IPS-11a (cell line): Measurements from ENCODE around the gene MYMK.

Source experiments
- H3K4me3 ChIP-seq: one replicate; pipeline ENCODE4 v1.5.1; 2013; ENCODE audit warnings: low read depth, low read length, control low read depth

MYMK gene

GRCh38 chr9:133519693-133520092 lies 5.1 kb downstream of the MYMK start:
- H3K4me3 ChIP-seq, result no peak overlapping the region

DNA sequence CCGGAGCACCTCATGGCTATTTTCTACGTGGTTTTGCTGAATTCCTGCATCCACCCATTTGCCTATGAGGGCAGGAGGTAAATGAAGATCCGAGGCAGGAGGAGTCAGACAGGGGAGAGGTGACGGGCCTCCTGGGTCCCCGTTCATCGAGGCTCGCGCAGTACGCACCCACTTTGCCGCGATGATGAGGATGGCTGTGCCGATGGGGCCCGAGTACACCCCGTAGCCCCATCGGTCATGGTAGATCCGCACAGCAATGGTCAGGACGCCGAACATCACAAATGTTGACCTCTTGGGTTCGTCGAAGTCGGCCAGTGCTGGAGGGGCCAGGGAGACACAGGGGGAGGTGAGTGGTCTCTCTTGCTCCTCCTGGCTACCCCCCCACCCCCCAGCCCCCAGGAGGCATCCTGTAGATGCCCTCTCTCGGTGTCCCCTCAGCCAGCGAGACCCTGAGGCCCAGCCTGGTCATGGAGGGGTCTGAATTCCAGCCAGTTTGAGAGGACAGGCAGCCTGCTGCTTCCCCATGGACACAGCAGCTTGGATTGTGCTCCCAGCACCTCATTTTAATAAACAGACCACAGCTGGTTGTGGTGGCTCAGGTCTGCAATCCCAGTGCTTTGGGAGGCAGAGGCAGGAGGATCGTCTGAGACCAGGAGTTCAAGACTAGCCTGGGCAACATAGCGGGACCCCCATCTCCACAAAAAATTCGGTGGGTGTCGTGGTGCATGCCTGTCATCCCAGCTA lies 5.9 kb downstream of the MYMK start:
- H3K4me3 ChIP-seq, result no peak overlapping the region

DNA sequence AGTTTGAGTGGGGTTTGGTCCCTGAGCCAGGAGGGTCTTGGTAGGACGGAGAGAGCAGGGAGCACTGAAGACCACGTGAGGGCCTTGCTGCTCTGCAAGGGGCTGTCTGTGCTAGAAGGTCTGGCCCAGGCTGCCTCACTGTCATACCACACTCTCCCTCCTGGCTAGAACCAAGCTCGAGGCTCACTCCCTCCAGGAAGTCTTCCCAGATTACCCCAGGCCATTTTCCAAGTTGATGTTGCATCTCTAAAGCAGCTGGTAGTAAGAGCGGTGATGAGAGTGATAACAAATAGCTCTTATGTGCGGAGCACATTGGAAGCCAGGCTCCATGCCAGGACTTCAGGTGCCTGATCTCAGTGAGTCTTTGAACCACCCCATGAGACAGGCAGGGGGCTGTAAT lies 6.6 kb downstream of the MYMK start:
- no peak overlapping the region for H3K4me3 ChIP-seq

DNA sequence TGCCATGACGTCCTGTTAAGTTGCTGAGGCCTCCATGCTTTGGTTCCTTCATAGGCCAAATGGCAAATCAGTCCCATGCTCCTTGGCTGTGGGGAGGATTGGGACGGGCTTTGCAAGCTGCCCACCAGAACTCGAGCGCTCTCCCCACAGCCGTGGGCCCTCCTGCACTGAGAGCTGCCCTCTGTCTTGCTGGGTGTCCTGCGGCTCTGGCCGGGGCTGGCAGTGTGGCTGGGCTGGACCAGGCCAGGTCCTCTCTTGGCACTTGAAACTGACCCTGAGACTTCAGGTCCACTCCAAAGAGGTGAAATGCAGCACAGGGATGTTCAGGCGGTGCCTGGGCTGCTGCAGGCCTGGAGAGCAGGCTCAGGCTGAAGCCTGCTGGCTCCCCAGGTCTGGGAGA lies 7.0 kb downstream of the MYMK start:
- no peak overlapping the region for H3K4me3 ChIP-seq

DNA sequence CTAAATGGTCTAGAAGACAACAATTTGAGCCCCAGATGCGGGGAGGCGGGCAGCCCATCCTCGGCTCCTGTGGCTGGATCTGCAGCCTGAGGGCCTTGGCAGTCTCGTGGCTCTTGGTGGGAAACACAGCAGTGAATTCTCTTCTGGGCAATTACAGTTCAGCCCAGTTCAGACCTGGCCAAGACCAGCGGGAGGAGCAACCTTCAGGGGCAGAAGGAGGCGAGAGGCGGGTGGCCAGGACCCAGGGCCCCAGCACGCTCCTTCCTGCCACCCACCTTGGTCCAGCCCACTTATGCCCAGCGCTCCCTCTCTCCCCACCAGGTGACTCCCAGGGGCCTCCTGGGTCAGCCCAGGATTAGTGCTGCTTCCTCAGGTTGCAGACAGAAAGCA lies 7.8 kb downstream of the MYMK start:
- H3K4me3 ChIP-seq, result no peak overlapping the region

GRCh38 chr9:133516256-133516960 lies 8.4 kb downstream of the MYMK start:
- H3K4me3 ChIP-seq, result no peak overlapping the region

GRCh38 chr9:133515615-133516255 lies 9.0 kb downstream of the MYMK start:
- H3K4me3 ChIP-seq, result no peak overlapping the region

DNA sequence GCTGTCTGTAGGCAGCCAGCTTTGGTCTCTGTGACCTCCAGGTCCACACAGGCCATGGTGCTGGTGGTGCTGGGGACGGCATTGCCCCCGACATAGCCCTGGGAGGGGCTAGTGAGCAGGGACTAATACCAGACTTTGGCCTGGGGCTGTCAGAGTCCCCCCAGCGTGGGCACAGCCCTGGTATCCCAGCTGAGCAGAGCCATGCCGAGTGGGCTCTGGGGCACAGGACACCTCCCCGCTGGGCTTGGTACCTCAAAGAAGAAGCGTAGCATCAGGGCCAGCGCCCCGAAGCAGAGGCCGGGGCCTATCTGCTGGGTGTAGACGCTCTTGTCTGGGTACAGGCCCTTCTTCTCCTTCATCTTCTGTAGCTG lies 9.5 kb downstream of the MYMK start:
- no peak overlapping the region for H3K4me3 ChIP-seq

GRCh38 chr9:133514460-133515239 lies 10.1 kb downstream of the MYMK start:
- H3K4me3 ChIP-seq, result no peak overlapping the region

DNA sequence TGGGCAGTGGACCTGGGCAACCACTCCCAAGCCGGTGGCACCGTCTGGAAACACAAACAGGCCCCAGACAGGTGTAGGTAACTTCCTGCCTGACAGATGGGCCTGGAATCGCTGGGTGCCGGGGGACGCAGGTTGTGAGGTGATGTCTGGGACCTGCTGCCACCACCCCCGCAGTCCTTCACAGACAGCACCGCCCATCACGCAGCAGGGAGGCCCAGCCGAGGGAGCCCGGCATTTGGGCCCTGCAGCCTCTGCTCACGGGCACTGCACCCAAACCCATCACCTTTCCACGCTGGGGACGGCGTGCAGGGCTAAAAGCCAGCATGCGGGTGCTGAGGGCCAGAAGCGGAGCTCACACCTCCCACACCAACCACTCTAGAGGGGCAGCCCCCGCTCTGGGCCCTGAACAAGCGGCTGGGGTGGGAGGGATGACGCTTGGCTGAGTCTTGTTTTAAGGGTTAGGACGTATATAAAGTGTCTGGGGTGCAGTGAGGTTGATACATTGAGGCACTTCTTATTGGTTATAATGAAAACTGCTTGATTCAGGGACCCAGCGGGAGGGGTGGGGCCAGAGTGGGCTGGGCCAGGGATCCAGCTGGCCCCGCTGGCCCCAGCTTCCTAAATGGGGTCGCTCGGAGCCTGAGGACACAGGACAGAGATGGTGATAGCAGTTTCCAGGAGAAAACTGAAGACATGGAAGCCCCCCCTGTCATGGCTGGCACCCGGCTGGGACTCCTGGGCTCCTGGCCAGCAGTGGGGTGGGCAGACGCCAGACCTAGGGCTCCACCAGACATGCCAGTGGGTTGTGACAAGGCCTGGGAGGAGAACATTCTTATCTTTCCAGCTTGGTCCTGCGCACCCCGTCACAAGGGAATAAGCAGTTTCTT lies 11.3 kb downstream of the MYMK start:
- H3K4me3 ChIP-seq, result no peak overlapping the region

DNA sequence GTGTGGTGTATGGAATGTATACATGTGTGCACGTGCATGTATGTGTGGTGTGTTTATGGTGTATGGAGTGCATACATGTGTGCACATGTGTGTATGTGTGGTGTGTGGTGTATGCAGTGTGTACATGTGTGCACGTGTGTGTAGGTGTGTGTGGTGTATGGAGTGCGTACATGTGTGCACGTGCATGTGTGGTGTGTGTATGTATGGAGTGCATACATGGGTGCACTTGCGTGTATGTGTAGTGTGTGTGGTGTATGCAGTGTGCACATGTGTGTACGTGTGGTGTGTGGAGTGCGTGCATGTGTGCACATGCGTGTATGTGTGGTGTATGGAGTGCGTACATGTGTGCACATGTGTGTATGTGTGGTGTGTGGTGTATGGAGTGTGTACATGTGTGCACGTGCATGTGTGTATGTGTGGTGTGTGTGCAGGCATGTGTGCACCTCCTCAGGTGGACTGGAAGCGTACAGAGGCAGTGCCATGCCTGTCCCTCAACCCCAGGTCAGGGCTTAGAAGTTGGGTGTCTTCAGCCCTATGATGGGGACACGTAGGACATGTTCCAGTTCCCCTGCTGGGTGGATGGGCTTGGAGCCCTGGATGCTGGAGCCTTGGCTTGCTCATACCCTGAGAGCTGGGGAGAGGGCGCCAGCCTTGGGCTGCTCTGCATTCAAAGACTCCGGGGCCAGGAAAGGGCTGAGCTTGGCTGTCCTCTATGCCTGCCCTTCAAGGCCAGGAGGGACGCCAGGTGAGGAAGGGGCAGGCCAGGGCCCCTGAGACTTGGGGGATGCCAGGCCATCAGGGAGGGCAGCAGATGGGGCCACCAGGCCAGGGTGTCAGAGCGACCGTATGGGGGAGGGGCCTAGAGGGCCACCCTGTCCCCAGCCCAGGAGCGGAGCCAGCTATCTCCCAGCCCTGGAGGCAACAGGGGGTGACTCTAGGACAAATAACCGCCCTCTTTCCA lies 12.2 kb downstream of the MYMK start:
- no peak overlapping the region for H3K4me3 ChIP-seq

GRCh38 chr9:133511607-133512006 lies 13.2 kb downstream of the MYMK start:
- no peak overlapping the region for H3K4me3 ChIP-seq

- no peak overlapping the region for H3K4me3 ChIP-seq
Observed at GRCh38 chr9:133510926-133511505, 13.7 kb downstream of the MYMK start.

DNA sequence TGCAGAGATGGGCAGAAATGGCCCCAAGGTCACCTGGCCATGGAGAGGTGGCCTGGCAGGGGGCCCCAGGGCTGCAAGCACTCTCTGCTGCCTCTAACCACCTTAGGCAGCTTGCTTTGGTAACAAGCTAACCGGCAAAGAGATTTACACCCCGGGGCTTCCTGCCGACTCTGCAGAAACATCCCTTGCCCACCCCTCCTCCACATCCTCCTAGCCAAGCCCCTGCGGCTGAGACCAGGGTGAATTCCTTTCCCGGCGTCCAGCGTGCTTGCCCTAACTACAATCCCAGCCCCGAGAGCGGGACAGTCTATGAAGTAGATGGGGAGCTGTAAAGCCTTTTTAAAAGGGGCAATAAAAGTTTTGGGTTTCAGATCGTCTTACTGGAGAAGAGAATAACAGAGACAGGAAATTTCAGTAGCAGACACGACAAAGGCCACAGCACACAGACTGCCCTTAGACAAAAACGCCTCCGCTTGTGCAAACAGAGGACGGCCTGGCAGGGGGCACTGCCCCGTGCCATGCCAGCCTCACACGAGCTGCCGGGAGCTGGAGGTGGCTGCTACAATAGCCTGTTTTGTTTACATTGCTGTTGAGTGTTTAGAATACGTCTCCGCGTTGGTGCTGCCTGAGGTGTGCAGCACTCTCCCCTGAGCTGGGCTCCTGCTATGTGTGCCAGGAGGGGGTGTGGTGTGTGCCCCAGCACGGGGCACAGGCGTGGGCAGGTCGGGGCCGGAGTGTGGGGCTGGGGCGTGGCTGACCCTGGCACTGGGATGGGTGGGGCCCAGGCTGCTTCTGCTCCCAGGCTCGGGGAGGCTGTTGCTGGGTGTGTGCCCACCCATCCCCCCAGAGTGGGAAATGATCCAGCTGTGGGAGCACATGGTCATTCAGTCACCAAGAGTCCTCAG lies 15.3 kb downstream of the MYMK start:
- H3K4me3 ChIP-seq, result no peak overlapping the region

DNA sequence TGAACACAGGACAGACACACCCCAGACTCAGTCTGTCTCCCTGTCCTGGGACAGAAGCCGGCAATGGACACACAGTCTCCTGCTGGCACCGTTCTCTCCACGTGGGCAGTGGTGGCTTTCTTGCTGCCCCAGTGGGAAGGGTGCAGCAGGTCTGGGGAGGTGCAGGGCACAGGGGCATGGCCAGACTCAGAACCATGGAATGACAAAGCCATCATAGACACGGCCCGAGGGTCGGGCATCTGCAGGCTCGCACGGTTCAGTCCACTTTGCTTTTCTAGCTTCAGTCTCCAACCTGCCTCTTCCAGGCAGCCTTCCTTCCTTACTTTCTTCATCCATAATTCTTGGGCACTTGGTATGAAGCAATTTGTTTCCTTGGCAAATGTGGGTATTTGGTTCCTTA lies 16.7 kb downstream of the MYMK start:
- H3K4me3 ChIP-seq, result no peak overlapping the region

- H3K4me3 ChIP-seq, result no peak overlapping the region
Observed at GRCh38 chr9:133507246-133507965, 17.4 kb downstream of the MYMK start.

DNA sequence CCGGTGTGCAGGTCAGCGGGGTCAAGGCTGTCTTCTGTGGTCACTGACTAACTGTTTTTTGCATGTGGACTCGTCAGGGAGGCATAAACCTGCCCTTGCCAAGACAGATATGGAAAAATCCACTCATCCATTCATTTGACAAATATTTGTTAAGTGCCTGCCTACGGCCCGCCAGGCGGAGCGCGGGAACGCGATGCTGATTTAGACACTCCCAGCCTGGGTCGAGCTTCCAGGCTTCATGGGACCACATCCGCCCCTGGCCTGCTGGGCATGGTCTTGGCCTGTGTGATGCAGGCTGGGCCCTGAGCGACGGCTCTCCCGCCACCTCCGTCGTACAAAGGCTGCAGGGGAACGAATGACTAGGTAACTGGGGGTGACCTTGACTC lies 18.1 kb downstream of the MYMK start:
- H3K4me3 ChIP-seq, result no peak overlapping the region
